Measurements from ENCODE around the gene RPSA.
"Not testable (repeated sequence)": the region's sequence is repeated elsewhere in the genome, so short reads cannot be mapped to it uniquely, and the experiment has no call there.

RPSA gene

DNA sequence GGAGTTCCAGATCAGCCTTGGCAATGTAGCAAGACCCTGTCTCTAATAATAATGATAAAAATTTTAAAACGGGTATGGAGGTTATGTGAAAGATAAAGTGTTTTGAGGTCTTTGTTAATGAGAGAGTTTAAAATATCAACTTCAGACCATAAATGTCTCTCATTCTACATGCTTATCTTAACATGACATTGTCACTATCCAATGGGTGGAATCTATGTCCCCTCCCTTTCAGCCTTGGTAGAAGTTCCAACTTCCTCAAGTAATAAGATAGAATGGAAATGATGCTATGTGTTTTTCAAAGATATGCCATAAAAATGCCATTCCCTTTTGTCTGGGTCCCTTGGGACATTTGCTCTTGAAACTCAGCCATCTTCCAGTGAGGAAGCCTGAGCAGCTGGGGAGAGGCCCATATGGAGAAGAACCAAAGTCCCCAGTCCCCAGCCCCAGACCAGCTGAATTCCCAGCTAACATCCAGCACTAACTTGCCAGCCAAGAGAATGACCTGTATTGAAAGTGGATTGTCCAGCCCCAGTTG is 17.0 kb downstream of the RPSA start:
- no peak for DNase-seq

DNA sequence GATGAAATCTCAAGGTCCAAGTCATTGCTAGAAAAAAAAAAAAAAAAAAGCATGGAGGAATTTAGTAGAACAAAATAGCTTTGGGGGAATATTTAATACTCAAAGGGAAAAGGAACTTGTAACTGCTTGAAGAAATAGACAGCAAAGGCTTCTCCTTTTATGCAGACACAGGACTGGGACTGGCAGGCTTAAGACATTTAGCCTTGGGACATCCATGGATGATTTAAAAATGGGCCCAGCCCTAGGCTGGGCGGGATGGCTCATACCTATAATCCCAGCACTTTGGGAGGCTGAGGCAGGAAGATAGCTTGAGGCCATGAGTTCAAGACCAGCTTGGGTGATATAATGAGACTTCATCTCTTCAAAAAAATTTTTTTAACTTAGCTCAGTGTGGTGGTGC is 19.8 kb downstream of the RPSA start:
- no peak for DNase-seq

DNA sequence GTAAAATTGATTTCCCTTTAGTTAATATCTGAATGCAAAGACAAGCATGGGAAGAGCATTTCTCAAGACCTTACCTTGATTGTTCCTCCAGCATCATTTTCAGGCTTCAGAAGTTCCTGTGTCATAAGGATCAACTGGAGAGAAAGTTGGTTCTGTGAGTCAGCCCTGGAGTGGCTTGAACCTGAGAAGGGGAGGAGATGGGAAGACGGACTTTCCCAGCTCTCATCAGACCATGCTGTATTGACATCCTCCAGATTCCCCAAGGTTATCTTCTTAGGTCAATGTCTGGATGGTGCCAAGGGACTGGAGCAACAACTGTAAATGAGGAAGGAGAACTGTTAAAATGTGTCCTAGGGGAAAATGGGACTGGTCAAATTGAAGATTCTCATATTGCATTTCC is 21.0 kb downstream of the RPSA start:
- no peak for DNase-seq

DNA sequence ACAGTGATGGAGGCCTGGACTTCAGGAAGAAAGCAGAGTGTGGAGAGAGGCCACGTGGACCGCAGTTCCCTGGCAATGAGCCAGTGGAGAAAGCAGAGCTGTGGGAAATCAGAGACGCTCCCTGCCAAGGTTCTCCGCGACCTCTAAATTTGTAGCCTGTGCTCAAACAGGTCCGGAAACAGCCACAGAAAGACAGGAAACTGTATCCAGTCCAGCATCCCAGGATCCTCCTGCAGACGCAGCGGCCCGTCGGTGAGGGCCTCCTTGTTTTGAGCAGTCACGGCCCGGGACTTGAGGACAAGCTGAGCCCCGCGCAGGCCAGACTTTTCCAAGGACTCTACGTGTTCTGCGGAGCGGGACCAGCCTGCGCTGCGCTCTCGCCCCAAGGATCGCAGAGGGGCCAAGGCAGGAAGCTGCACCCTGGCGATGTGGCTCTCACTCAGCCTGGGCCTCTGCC is 22.3 kb downstream of the RPSA start:
- DNase-seq, result no peak

DNA sequence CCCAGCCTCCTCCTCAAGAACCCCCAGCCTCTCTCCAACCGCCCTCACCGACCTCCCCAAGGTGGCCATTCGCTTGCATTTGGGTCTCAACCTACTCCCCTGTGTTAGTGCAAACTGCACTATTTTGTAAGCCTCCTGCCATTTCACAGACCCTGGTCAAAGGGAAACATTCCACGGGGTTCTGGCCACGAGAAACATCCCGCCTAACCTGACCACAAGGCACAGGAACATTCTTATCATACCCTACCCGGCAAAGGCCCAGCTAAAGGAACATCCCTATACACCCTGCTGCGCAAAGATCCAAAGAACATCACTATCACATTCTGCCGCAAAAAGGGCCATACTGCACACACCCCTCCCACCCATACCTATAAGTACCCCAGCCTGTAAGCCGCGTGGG is 22.9 kb downstream of the RPSA start:
- DNase-seq, result no peak

DNA sequence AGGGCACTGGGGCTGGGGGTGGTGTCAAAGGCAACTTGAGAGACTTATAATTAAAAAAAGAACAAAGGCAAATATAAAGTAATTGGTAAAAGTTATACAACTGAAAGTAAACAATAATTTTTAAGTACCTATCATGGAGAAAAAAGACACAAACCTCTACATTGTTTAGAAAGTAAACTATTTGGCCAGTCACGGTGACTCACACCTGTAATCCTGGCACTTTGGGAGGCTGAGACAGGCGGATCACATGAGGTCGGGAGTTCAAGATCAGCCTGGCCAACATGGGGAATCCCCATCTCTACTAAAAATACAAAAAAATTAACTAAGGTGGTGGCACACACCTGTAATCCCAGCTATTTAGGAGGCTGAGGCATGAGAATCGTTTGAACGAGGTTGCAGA is 25.8 kb downstream of the RPSA start:
- no peak for DNase-seq

DNA sequence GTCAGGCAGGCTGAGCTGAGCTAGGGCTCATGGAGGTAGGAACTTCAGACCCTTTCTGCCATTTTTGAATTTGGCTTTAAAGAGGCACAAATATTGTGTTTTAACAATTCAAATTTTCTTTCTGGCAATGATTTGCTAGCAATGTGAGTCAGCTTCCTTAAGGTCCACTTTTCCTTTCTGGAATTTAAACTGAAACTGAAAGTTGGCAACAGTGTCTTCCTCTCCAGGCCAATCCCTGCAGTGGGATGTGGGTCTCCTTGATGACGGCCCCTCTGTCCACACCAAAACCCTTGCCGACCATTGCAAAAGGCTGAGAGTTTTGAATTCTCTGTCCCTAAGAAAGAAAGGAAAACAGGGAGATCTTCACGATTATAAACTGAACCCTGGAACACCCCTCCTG is 27.1 kb downstream of the RPSA start:
- no peak for DNase-seq

DNA sequence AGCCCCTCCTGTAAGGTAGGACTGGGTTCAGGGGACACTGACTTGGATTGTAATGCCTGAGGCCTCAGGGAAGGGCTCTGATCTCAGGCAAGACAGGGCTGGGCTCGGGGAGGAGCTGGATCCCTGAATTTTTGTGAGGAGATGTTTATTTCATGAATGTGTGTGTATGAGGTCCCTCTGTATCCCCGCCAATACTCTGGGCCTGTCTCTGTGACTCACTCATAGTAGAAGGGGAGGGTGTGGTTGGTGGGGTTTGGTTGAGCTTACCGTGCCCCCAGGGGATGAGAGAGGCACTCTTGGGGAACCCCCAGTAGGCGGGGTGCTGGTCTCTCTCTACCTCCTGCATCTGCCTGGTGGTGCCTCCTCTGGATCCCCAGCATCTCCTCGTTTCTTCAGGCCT is 28.1 kb downstream of the RPSA start:
- no peak for DNase-seq

DNA sequence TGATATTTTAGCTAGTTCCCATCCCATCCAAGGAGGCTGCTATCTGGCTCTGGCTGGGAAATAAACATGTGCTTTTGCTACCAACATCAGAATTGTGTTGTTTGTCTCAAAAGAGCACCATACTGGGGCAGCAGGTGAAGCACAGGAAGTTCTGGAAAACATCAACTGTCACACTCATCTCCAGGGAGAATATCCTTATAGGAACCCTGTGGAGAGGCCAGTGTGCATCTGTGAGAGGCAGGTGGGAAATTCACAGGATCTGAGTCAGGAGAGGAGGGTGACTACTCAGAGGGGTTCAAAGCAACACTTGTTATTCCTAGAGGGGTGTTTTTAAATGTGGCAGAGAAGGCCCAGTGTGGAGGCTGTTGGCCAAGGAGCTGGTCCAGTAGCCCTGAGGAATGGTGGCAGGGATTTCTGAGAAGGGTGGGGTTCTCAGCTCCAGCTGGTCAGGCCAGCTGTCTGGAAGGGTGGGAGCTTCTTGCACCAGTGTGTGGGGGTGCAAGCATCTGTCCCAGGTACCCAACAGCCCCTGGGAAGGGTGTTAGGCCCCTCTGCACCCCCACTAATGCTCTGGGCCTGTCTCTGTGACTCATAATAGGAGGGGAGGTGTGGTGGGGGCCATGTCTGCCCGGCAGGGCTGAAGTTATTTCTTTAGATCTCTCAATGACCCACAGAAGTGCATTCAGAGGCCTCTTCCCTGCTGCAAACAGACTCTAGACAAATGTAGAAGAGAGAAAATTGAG is 28.7 kb downstream of the RPSA start:
- DNase-seq, result no peak

DNA sequence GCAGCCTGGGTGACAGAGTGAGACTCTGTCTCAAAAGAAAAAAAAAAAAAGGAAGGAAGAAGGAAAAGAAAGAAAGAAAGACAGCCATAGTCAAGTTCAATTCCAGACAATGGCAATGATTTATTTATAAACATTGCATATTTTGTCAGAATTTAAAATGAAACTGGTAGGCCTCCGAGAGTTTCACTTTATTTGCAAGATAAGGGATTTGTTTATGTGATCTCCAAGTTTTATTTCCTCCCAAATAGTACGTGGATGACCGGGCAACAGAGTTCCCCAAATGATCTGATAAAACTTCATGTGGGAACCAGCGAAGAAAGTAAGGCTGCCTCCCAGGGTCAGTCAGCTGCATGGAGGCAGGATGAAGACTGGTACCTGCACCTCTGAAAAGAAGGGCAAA is 32.4 kb downstream of the RPSA start:
- no peak for DNase-seq

DNA sequence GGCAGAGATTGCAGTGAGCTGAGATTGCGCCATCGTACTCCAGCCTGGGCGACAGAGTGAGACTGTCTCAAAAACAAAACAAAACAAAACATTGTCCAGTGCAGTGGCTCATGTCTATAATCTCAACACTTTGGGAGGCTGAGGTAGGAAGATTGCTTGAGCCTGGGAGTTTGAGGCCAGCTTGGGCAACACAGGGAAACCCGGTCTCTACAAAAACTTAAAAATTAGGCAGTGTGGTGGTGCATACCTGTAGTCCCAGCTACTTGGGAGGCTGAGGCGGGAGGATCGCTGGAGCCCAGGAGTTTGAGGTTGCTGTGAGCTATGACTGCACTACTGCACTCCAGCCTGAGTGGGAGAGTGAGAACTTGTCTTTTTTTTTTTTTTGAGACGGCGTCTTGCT is 33.8 kb downstream of the RPSA start:
- DNase-seq, result no peak

DNA sequence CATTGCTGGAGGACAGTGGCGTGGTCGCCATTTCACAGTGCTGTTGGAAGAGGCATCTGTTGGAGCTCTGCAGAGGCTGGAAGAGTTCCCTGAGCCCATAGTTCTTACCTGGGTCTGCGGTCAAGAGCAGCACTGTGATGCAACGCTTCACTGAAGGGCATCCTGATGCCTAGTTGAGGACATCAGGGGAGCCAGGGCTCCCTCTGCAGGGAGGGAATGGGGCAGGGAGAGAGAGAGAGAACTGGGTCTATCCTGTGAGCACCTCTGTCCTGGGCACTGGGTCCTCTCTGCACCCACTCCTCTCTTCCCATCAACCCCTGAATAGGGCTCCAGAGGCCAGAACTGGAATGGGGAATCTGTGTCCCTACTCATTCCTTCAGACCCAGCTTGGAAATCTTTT is 37.0 kb downstream of the RPSA start:
- DNase-seq, result no peak

DNA sequence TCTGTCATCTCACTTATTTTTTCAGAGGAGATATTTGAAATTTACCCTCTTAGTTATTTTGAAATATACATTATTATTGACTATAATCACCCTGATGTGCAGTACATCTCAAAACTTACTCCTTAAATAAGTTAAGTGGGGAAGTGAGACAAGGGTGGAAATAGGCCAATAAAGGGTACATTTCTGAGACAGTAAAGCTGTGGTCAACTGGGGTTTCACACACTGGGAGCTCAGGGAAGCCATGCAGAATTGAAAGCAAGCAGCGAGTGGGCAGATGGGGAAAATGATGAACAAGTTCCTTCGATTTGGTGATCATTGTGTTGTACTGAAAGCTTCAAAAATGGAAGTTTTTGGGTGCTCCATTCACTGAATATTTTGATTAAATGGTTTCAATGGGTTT is 39.4 kb downstream of the RPSA start:
- DNase-seq, result no peak

DNA sequence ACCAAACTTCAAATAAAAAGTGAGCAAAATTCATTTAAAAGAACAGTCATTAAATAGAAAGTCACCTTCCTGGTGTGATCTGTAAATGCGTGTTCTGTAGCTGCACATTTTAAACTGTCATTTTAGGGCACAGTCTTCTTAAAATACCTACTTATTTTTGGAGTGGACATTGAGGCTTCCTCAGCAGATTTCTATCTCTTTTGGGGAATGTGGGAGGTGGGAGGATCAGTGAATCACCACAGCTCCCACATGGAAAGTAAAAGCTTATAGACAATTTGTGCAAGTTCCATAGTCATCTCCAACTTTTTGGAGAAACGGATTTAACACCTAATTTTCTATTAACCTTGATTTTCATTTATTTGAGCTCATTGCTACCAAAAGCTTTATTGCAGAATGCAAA is 39.9 kb downstream of the RPSA start:
- DNase-seq, result no peak

DNA sequence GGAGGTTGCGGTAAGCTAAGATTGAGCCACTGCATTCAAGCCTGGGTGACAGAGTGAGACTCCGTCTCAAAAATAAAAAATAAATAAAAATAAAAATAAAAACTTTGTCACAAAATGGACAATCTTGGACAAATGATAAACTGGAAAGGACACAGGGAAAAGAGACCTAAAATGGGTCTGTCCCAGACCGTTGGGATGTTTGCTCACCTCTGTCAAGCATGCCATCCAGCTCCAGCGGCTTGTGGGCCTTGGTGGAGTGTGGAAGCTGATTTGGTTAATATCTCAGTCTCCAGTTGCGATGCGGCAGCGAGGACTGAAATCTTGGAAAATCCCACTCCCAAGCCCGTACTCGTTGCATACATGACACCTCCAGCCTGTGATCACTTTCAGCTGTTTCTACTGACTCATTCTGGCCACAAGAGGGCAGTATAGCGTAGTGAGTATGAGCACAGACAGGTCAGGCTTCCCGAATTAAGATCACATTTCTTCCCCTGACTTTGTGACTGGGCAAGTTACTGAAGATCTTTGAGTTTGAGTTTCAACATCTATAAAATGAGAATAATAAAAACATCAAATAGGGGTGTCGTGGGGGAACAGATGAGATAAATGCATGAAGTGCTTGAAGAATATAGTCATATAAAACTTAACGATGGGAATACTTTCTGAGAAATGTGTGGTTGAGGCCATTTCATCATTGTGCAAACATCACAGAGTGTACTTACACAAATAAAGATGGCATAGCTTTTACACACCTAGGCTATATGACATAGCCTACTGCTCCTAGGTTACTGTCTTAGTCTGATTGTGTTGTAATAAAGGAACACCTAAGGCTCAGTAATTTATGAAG is 41.3 kb downstream of the RPSA start:
- DNase-seq, result peak; percentile 70

DNA sequence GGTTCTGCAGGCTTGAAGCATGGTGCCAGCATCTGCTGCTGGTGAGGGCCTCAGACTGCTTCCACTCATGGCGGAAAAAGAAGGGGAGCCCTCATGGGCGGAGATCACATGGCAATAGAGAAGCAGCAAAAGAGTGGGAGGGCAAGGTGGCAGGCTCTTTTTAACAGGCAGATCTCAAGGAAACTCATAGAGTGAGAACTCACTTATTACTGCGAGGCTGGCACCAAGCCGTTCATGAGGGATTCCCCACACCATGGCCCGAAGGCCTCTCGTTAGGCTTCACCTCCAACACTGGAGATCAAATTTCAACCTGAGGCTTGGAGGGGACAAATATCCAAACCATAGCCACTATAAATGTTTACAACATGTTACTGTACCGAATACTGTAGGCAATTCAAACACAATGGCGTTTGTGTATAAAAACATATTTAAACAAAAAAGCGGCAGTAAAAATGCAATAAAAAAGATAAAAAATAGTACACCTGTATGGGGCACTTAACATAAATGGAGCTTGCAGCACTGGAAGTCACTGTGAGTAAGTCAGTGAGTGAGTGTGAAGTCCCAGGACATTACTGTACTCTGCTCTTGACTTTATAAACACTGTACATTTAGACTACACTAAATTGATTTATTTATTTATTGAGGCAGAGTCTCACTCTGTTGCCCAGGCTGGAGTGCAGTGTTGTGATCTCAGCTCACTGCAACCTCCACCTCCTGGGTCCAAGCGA is 42.1 kb downstream of the RPSA start:
- no peak for DNase-seq

DNA sequence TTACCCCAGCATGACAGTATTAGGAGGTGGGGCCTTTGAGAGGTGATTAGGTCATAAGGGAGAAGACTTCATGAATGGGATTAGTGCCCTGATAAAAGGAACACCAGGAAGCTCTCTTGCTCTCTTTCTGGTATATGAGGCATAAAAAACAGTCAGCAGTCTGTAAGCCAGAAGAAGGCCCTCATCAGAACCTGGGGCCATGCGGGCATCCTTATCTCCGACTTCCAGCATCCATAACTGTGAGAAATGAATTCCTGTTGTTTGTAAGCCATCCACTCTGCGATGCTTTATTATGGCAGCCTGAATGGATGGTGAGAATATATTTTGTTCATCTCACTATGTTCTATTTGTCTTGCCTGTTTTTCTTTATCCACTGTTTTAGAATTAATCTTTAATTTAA is 43.3 kb downstream of the RPSA start:
- no peak for DNase-seq

DNA sequence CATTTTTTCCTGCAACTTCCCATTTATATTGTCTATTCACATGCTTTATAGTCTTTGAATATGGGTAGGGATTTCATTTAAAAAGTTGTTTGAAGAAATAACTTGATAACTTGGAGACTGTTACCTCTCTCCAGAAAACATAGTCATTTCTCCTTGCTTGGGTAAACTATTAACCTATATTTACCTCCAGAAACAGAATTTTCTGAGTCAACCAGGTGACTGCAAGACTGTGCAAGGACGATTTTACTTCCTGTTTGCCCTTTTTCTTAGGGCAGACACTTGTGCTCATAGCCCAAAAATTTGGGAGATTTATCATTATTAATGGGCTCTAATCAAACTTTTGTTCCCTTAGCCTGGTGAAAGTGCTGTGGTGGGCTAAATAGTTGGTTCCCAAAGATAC is 46.6 kb downstream of the RPSA start:
- no peak for DNase-seq

DNA sequence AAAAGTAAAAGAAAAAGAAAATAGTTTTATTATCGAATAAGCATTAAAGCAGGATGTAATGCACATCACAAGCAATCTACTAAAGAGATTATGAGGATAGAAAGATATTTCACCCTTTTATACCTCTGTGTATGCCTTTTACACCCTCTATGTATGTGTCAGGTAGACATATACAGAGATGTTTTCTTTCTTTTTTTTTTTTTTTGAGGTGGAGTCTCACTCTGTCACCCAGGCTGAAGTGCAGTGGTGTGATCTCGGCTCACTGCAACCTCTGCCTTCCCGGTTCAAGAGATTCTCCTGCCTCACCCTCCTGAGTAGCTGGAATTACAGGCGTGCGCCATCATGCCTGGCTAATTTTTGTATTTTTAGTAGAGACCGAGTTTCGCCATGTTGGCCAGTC is 47.4 kb downstream of the RPSA start:
- not testable (repeated sequence) for DNase-seq

DNA sequence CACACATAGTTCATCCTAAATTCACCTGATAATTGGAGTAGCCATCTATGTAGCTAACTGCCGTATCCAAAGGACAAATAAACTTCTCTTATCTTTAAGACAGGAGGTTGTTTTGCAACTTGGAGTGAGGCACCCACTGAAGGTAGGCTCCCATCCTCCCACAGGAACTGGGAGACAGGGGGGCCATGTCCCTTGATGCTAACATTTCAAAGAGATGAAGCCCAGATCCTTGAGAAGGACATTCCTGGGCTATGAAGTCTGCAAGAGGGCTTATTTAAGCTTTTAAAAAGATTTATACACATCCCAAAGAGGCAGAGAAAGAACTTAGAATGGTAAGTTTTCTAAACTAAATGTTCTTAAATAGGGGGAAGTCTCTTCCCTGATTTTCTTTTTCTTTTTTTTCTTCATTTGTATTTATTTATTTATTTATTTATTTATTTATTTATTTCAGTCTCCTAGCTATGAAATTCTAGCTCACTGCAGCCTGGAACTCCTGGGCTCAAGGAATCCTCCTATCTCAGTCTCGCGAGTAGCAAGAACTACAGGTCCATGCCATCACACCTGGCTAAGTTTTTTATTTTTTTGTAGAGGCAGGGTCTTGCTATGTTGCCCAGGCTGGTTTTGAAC is 48.2 kb downstream of the RPSA start:
- DNase-seq, result no peak

DNA sequence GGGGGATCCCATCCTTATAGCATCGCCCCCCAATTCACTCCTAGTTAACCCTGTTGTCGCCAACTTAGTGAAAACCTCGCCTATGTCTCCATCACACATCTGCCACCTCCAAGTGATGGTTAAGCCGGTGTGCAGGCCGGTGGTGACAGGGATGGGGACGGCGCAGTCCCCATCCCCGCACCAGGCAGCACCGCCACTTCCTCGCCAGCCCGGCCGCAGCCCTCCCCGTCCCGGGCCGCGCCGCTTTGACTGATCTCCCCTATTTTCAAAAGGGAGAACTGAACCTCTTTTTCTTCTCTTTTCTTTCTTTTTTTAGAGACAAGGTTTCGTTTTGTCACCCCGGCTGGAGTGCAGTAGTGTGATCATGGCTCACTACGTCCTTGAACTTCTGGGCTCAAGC is 49.6 kb downstream of the RPSA start:
- no peak for DNase-seq

DNA sequence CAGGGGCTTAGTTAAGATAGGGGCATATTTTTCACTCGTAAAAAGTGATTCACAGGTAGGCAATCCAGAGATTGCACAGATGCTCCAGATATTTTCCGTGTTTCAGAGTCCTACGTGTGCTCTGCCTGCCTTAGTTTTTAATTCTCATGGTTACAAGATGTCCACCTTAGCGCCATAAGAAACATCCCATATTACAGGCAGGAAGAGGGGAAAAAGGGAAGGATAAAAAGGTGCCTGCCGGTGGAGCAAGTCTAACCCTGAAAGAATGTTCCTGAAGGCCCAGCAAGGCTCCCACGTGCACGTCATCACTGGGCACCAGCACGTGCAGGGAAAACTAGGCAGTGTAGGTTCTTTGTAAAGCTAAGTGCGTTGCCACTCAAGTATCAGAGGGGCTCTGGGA is 50.8 kb downstream of the RPSA start:
- DNase-seq, result no peak

DNA sequence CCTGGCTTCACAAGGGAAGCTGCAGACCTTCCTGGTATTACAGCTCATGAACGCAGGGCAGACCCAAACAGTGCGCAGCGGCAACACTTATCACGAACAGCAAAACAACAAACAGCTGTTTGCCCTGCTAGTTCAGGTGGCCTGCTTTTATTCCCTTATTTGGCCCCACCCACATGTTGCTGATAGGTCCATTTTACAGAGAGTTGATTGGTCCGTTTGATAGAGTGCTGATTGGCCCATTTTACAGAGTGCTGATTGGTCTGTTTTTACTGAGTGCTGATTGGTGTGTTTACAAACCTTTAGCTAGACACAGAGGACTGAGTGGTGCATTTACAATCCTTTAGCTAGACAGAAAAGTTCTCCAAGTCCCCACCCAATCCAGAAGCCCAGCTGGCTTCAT is 52.1 kb downstream of the RPSA start:
- DNase-seq, result not testable (repeated sequence)

Data from stimulated activated CD8-positive, alpha-beta memory T cell treated with anti-CD3 and anti-CD28 coated beads, Interleukin-4, amount 100 ng/mL, for 48 hours (primary cell).